Tibial artery (tissue), 4 donors: Measurements from ENCODE around the gene RAB7B.
A peak's percentile ranks its signal among the peaks of the same experiment; 100 is the strongest.

Experiments used
- DNase-seq, 2 donors: peaks; one replicate each; pipeline ENCODE4 v3.0.0-alpha.2; 2019
- H3K27ac ChIP-seq, 2 donors: fragments of 200-600 bp; sonication (generic) in 1 of 2; 1 replicate in 1 of 2; 2 replicates in 1 of 2; pipeline ENCODE4 v1.5.1; 2018 to 2019; ENCODE audit warnings: mild to moderate bottlenecking in 1 of 2
- H3K27me3 ChIP-seq, 2 donors: fragments of 200-600 bp; sonication (generic) in 1 of 2; one replicate each; pipeline versions ENCODE4 v1.5.1 to v1.6.0; 2016 to 2019
- H3K36me3 ChIP-seq, 3 donors: fragments of 200-600 bp; sonication (generic) in 2 of 3; one replicate each; pipeline ENCODE4 v1.5.1; 2016 to 2019; ENCODE audit warnings: mild to moderate bottlenecking in 2 of 3
- H3K4me1 ChIP-seq, 4 donors: fragments of 200-600 bp; sonication (generic) in 2 of 4; 1 replicate in 3 of 4; 2 replicates in 1 of 4; pipeline ENCODE4 v1.5.1; 2016 to 2019
- H3K4me3 ChIP-seq, 2 donors: fragments of 200-600 bp; sonication (generic) in 1 of 2; 1 replicate in 1 of 2; 2 replicates in 1 of 2; pipeline ENCODE4 v1.5.1; 2018 to 2019; ENCODE audit warnings: mild to moderate bottlenecking in 2 of 2
- H3K9me3 ChIP-seq, 3 donors: fragments of 200-600 bp; sonication (generic) in 1 of 3; one replicate each; pipeline ENCODE4 v1.5.1; 2016 to 2019
- CTCF ChIP-seq, 2 experiments: fragments of 200-600 bp in 1 of 2; fragments of 450-650 bp in 1 of 2; IDR thresholded peaks; one replicate each; pipeline ENCODE4 v1.5.1; 2017 to 2019; ENCODE audit warnings: antibody characterized with exemption in 2 of 2, mild to moderate bottlenecking in 1 of 2, moderate library complexity in 1 of 2
- intact Hi-C: fragments of 100-400 bp; cut with DNase I; formaldehyde crosslinking; loops from one replicate; pipeline ENCODE4 v1.15.0; 2023; ENCODE audit warnings: low total_unique reads

Gene RAB7B

GRCh38 chr1:205986861-205987260, 16.3 kb downstream of the RAB7B start:
- H3K27me3 ChIP-seq, result no peaks in the 10 kb centered on the region
- H3K27ac ChIP-seq, result peak overlapping the region in 1 of 2 donors; percentile 1

GRCh38 chr1:205986292-205986691, 16.9 kb downstream of the RAB7B start:
- no peak overlapping the region for H3K4me3 ChIP-seq
- intact Hi-C loops, result no loop called here
- H3K4me1 ChIP-seq, result peaks cover 0 to 13% (median 0%) of the 10 kb centered on the region in 4 donors
- H3K27me3 ChIP-seq, result no peaks in the 10 kb centered on the region
- no peaks in the 10 kb centered on the region for H3K9me3 ChIP-seq
- H3K27ac ChIP-seq, result peak overlapping the region in 1 of 2 donors; percentile 1
- peaks cover 0 to 8% (median 4%) of the 10 kb centered on the region in 3 donors for H3K36me3 ChIP-seq
- TF ChIP-seq CTCF (IDR thresholded peaks at IDR 0.05), result no peak
- no peak for DNase-seq

More at GRCh38 chr1:205986861-205987260, 16.3 kb downstream of the RAB7B start:
- no peak overlapping the region for H3K4me3 ChIP-seq
- H3K36me3 ChIP-seq, result peaks cover 0 to 13% (median 10%) of the 10 kb centered on the region in 3 donors
- no peaks in the 10 kb centered on the region for H3K9me3 ChIP-seq
- no peak for TF ChIP-seq CTCF (IDR thresholded peaks at IDR 0.05)
- intact Hi-C loops, result no loop called here
- H3K4me1 ChIP-seq, result peaks cover 0 to 13% (median 0%) of the 10 kb centered on the region in 4 donors
- no peak for DNase-seq

- Histone ChIP-seq H3K4me3 (no peak overlapping the region), H3K27ac (no peak overlapping the region), H3K27me3 (no peaks in the 10 kb centered on the region), H3K9me3 (no peaks in the 10 kb centered on the region), H3K36me3 (peaks cover 0 to 5% (median 0%) of the 10 kb centered on the region in 3 donors), H3K4me1 (peaks cover 0 to 13% (median 0%) of the 10 kb centered on the region in 4 donors)
- DNase-seq, result no peak
- no peak for TF ChIP-seq CTCF (IDR thresholded peaks at IDR 0.05)
- intact Hi-C loops, result no loop called here
Measured at GRCh38 chr1:205985330-205986005, 17.7 kb downstream of the RAB7B start.

GRCh38 chr1:205983925-205984725, 19.1 kb downstream of the RAB7B start:
- Histone ChIP-seq H3K9me3 (no peaks in the 10 kb centered on the region), H3K36me3 (no peaks in the 10 kb centered on the region), H3K27ac (no peak overlapping the region), H3K4me1 (peaks cover 0 to 13% (median 0%) of the 10 kb centered on the region in 4 donors), H3K27me3 (no peaks in the 10 kb centered on the region), H3K4me3 (no peak overlapping the region)
- TF ChIP-seq CTCF (IDR thresholded peaks at IDR 0.05), result peak; percentile 49 to 51
- intact Hi-C loops, result no loop called here
- DNase-seq, result peak; percentile 63 to 70

GRCh38 chr1:205981257-205981656, 21.9 kb downstream of the RAB7B start:
- Histone ChIP-seq H3K27ac (no peak overlapping the region), H3K36me3 (no peaks in the 10 kb centered on the region), H3K4me3 (no peak overlapping the region), H3K4me1 (peaks cover 0 to 9% (median under 1%) of the 10 kb centered on the region in 4 donors), H3K9me3 (no peaks in the 10 kb centered on the region), H3K27me3 (no peaks in the 10 kb centered on the region)
- no peak for TF ChIP-seq CTCF (IDR thresholded peaks at IDR 0.05)
- intact Hi-C loops, result no loop called here
- DNase-seq, result no peak
